Kidney (tissue), 14 donors: ENCODE results near the gene TLN1. TPM values are rescaled to one million over a fixed set of nuclear protein-coding genes. Genes with fewer than 3 reads are reported as not detected.

ENCODE experiments used
- DNase-seq, 5 donors: peaks; one replicate each; pipeline ENCODE4 v3.0.0-alpha.2; 2013 to 2020
- FAIRE-seq: peaks from 2 replicates; lab custom pipeline; 2012; peaks lifted over from hg19 to GRCh38; lab: Jason Lieb, UNC
- H3K27ac ChIP-seq, 2 donors: one replicate each; pipeline ENCODE4 v1.7.0; 2013; ENCODE audit warnings: low read depth in 2 of 2, low read length in 2 of 2, inconsistent platforms in 1 of 2
- H3K27me3 ChIP-seq: one replicate; pipeline ENCODE4 v1.7.1; 2013; ENCODE audit warnings: low read length, inconsistent platforms; ENCODE audit not compliant: control insufficient read depth, insufficient read depth
- H3K36me3 ChIP-seq, 3 donors: one replicate each; pipeline versions ENCODE4 v1.7.0 to v1.7.1; 2013; ENCODE audit warnings: low read length in 3 of 3, control low read depth in 1 of 3, inconsistent platforms in 1 of 3; ENCODE audit not compliant: insufficient read depth in 3 of 3, control insufficient read depth in 2 of 3
- H3K4me1 ChIP-seq, 3 donors: one replicate each; pipeline versions ENCODE4 v1.7.0 to v1.7.1; 2013; ENCODE audit warnings: low read length in 3 of 3, inconsistent platforms in 1 of 3, low read depth in 1 of 3; ENCODE audit not compliant: control insufficient read depth in 2 of 3, insufficient read depth in 2 of 3
- H3K4me3 ChIP-seq, 3 donors: one replicate each; pipeline versions ENCODE4 v1.7.0 to v1.8.1; 2013; ENCODE audit warnings: low read length in 3 of 3, control low read depth in 1 of 3, inconsistent platforms in 1 of 3
- H3K9ac ChIP-seq, 3 donors: one replicate each; pipeline versions ENCODE4 v1.7.0 to v1.7.1; 2013; ENCODE audit warnings: low read length in 3 of 3, control low read depth in 1 of 3, inconsistent platforms in 1 of 3
- H3K9me3 ChIP-seq, 3 donors: one replicate each; pipeline versions ENCODE4 v1.7.0 to v1.7.1; 2013; ENCODE audit warnings: low read length in 3 of 3, control low read depth in 1 of 3, inconsistent platforms in 1 of 3; ENCODE audit not compliant: control insufficient read depth in 2 of 3, insufficient read depth in 1 of 3
- intact Hi-C: fragments of 100-400 bp; cut with DNase I; formaldehyde crosslinking; loops from one replicate; pipeline ENCODE4 v1.11.1; 2022
- polyA plus RNA-seq: library from polyadenylated mRNA; stranded (reverse); fragments of 350-450 nt; fragmentation: Illumina TruSeq; extraction: RNeasy Lipid Tissue Mini Kit (QIAGEN cat#74804); gene quantifications from one replicate; pipeline ENCODE4 v1.2.3, GENCODE V29; 2014; ENCODE audit warnings: low read depth, low replicate concordance; ENCODE audit not compliant: insufficient read depth
- total RNA-seq: library from RNA; stranded (reverse); fragmentation: NEBNext Ultra II Directional; extraction: Animal tissue kit (Norgen Biotek cat#: 25700); gene quantifications from one replicate; pipeline ENCODE4 v1.2.1, GENCODE V29; 2021
- TF ChIP-seq, protein P1 (sequence below): IDR thresholded peaks from 3 replicates; pipeline ENCODE4 v1.5.1; 2012; ENCODE audit warnings: mild to moderate bottlenecking, moderate library complexity, borderline replicate concordance; ENCODE audit not compliant: insufficient read depth; ENCODE audit errors: extremely low read depth
- donor health status: control.
- donor health status: control.
- donor health status: control.
- donor health status: control.
- donor health status: control.
- donor health status: DM: yes; HTN: yes; CAD: no.
- donor health status: Normal renal cell carcinoma (clear cell type).

Gene TLN1
- total and polyA plus RNA-seq, 2 donors from 2014 or later = 71.7 to 376 TPM

DNA sequence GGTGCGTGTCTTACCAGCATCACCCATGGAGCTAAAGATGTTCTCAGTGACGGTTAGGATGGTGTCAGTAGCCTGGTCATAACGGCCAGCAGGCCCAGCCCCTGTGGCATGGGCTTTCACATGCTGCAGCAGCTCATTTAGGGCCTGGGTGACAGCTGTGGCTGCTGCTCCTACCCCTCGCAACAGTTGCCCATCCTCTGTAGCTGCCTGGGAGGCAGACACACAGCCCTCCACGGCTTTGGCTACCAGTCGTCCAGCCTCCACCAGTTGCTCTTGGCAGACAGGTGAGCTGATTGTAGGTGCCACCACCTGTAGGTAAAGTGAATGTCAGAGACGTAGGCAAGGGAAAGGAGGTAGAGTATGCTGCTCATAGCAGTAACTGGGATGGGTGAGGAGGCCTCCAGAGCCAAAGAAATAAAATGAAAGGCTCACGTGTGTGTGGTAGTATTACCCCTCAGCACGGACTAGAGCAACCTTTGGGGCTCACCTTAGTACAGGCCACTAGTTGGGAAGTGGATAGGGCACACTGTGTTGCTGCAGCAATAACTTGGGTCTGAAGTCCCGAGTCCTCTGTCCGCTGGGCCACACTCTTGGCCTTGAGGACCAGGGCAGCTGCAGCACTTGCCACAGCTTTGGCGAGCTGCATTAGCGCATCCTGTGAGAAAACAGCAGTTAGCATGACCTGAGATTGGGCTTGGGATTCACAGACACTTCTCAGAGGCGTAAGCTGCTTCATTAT, 14.7 kb downstream of the TLN1 start:
- intact Hi-C loops = no loop called here

DNA sequence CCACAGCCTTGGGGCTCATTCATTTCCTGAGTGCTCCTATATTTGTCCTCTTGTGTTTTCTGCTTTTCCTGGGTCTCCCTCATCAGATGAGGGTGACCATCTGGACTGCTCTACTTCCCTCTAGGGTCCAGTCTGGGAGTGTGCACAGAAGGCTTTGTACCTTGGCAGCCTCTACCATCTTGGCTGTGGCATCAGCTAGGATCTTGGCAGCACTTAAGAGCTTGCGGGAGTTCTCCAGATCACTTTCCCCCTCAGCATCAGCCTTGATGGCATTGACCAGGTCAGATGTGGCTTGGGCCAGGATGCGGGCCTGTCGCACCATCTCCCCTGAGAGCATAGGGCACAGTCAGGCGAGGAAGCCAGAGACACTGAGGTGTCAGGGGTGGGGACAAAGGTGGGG, 15.8 kb downstream of the TLN1 start:
- Histone ChIP-seq H3K4me1 (peaks cover 0 to 11% (median 0%) of the 10 kb centered on the region in 3 donors), H3K9me3 (no peaks in the 10 kb centered on the region), H3K9ac (no peak overlapping the region), H3K4me3 (no peak overlapping the region), H3K36me3 (peaks cover 17 to 98% (median 86%) of the 10 kb centered on the region in 3 donors), H3K27ac (no peak overlapping the region), H3K27me3 (no peaks in the 10 kb centered on the region)
- intact Hi-C loops = no loop called here
- TF ChIP-seq, protein P1, sequence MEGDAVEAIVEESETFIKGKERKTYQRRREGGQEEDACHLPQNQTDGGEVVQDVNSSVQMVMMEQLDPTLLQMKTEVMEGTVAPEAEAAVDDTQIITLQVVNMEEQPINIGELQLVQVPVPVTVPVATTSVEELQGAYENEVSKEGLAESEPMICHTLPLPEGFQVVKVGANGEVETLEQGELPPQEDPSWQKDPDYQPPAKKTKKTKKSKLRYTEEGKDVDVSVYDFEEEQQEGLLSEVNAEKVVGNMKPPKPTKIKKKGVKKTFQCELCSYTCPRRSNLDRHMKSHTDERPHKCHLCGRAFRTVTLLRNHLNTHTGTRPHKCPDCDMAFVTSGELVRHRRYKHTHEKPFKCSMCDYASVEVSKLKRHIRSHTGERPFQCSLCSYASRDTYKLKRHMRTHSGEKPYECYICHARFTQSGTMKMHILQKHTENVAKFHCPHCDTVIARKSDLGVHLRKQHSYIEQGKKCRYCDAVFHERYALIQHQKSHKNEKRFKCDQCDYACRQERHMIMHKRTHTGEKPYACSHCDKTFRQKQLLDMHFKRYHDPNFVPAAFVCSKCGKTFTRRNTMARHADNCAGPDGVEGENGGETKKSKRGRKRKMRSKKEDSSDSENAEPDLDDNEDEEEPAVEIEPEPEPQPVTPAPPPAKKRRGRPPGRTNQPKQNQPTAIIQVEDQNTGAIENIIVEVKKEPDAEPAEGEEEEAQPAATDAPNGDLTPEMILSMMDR = no peak
- DNase-seq (peak in 1 of 5 donors; percentile 59), FAIRE-seq (no peak)

More for the DNA sequence above, 14.7 kb downstream of the TLN1 start:
- no peak for FAIRE-seq
- Histone ChIP-seq H3K36me3 (peaks cover 25 to 98% (median 90%) of the 10 kb centered on the region in 3 donors), H3K27me3 (no peaks in the 10 kb centered on the region), H3K4me3 (no peak overlapping the region), H3K4me1 (peaks cover 0 to 6% (median 0%) of the 10 kb centered on the region in 3 donors), H3K27ac (no peak overlapping the region), H3K9ac (no peak overlapping the region), H3K9me3 (no peaks in the 10 kb centered on the region)
- TF ChIP-seq, protein P1 = no peak
- peak in 1 of 5 donors; percentile 52 for DNase-seq

DNA sequence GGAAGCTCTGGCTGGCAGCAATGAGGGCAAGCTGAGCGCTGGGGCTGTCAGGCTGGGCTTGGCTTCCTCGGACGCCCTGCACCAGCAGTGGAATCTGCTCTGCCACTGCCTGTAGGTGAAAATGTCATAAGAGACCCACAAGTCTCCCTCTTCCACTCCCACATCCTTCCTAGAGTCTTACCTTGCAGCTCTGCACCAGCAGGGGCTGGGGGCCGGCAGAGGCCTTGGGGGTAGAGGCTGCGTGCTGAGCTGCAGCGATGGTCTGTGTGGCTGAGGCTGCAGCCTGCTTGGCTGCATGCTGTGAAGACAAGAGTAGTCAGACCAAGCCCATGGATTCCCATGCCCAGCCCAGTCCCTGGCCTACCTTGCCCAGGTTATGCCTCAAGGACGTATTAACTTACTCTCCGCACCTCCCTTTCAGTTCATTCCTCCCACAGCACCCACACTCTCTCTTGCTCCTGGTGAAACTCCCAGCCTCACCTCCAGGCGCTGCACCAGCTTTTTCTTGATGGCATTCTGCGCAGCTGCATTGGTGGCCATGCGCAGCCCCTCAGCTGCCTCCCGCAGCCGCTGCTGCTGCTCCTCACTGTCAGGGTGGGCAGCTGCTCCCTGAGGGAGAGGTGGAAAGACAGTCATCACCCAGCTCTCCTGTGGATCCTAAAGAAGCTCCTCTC, 17.3 kb downstream of the TLN1 start:
- no peak for FAIRE-seq
- H3K9ac ChIP-seq = no peak overlapping the region
- H3K4me1 ChIP-seq = peaks cover 0 to 11% (median 0%) of the 10 kb centered on the region in 3 donors
- TF ChIP-seq, protein P1 = no peak
- H3K9me3 ChIP-seq = no peaks in the 10 kb centered on the region
- DNase-seq = peak in 1 of 5 donors; percentile 50
- intact Hi-C loops = no loop called here
- no peaks in the 10 kb centered on the region for H3K27me3 ChIP-seq
- H3K36me3 ChIP-seq = peaks cover 12 to 95% (median 80%) of the 10 kb centered on the region in 3 donors
- H3K27ac ChIP-seq = no peak overlapping the region
- no peak overlapping the region for H3K4me3 ChIP-seq
